Panc1 (cell line): ENCODE data around the gene ADRM1. TPM values are rescaled to one million over a fixed set of nuclear protein-coding genes. Genes with fewer than 3 reads are reported as not detected.

Experiments used
- ATAC-seq: fragments of 200-7000 bp; cut with Tn5 transposase; 2 replicates; pipeline ENCODE4 v1.9.1; 2020; ENCODE audit warnings: mild to moderate bottlenecking, moderate library complexity
- BruUV-seq: library from RNA; stranded (reverse); fragments of 400-500 nt; replicated peaks from 2 replicates; lab custom pipeline; 2021; lab: Mats Ljungman, UMichigan
- CTCF ChIA-PET: fragments of 300-600 bp; sonication (Branson Sonifier 250); formaldehyde crosslinking; loops from one replicate; lab custom pipeline; 2022; ENCODE audit warnings: antibody characterized with exemption; lab: Charles Lee
- POLR2A ChIA-PET: fragments of 300-600 bp; sonication (Branson Sonifier 250); formaldehyde crosslinking; loops from one replicate; lab custom pipeline; 2022; ENCODE audit warnings: antibody characterized with exemption; lab: Charles Lee
- DNase-seq: peaks from one replicate; pipeline ENCODE4 v3.0.0-alpha.2; 2010; ENCODE audit warnings: low read depth, low spot score
- H3K27ac ChIP-seq: 2 replicates; pipeline ENCODE4 v1.5.1; 2011; ENCODE audit warnings: mild to moderate bottlenecking, low read length, inconsistent platforms
- H3K27me3 ChIP-seq: fragments of 200-500 bp; sonication (Bioruptor generic); 2 replicates; pipeline ENCODE4 v1.6.0; 2014; ENCODE audit warnings: low read length, inconsistent platforms; ENCODE audit not compliant: control insufficient read depth, insufficient read depth
- H3K36me3 ChIP-seq: fragments of 200-500 bp; sonication (Bioruptor generic); 2 replicates; pipeline ENCODE4 v1.5.1; 2014; ENCODE audit warnings: inconsistent platforms, mild to moderate bottlenecking, low read length, moderate library complexity; ENCODE audit not compliant: control insufficient read depth, insufficient read depth
- H3K4me1 ChIP-seq: 2 replicates; pipeline ENCODE4 v1.5.1; 2011; ENCODE audit warnings: inconsistent platforms, mild to moderate bottlenecking, low read length, moderate library complexity; ENCODE audit not compliant: control insufficient read depth, insufficient read depth
- H3K4me3 ChIP-seq, 2 experiments: 2 replicates each; pipeline ENCODE4 v1.5.1; 2011 to 2012; ENCODE audit warnings: low read depth in 2 of 2, low read length in 2 of 2, mild to moderate bottlenecking in 2 of 2, inconsistent platforms in 1 of 2, moderate library complexity in 1 of 2
- H3K9me3 ChIP-seq: fragments of 200-500 bp; sonication (Bioruptor generic); 2 replicates; pipeline ENCODE4 v1.5.1; 2014; ENCODE audit warnings: low read depth, mild to moderate bottlenecking, inconsistent platforms, low read length, moderate library complexity; ENCODE audit not compliant: control insufficient read depth, insufficient read depth
- CTCF ChIP-seq: fragments of 450-650 bp; IDR thresholded peaks from 2 replicates; pipeline ENCODE4 v1.5.1; 2017; ENCODE audit warnings: mild to moderate bottlenecking
- POLR2AphosphoS5 ChIP-seq: IDR thresholded peaks from 2 replicates; pipeline ENCODE4 v1.6.1; 2012; ENCODE audit warnings: mild to moderate bottlenecking, low read depth, low read length, moderate library complexity
- REST ChIP-seq, 2 experiments: IDR thresholded peaks; 2 replicates each; pipeline ENCODE4 v1.6.1; 2011 to 2012; ENCODE audit warnings: low read depth in 2 of 2, control low read depth in 1 of 2, low read length in 1 of 2, mild to moderate bottlenecking in 1 of 2, moderate library complexity in 1 of 2; ENCODE audit not compliant: insufficient read depth in 1 of 2
- SIN3A ChIP-seq: IDR thresholded peaks from 2 replicates; pipeline ENCODE4 v1.6.1; 2012; ENCODE audit warnings: low read depth, mild to moderate bottlenecking, low read length, moderate library complexity, borderline replicate concordance; ENCODE audit not compliant: insufficient read depth
- TCF7L2 ChIP-seq: IDR thresholded peaks from 2 replicates; pipeline ENCODE4 v1.6.1; 2011; ENCODE audit warnings: mild to moderate bottlenecking, low read depth, low read length, inconsistent platforms
- in situ Hi-C: cut with HindIII; loops from 2 replicates; pipeline ENCODE4 v1.10.0; 2016; ENCODE audit warnings: low sequenced_read_pairs, low pct_unique_long_range_greater_than_20kb
- intact Hi-C: fragments of 100-400 bp; cut with micrococcal nuclease; formaldehyde crosslinking; loops from one replicate; pipeline ENCODE4 v1.10.0; 2022; ENCODE audit not compliant: unreplicated experiment
- total RNA-seq: library from RNA; stranded (reverse); gene quantifications from one replicate; pipeline ENCODE4 v1.2.1, GENCODE V29; 2021; ENCODE audit not compliant: unreplicated experiment

Gene ADRM1
- total RNA-seq, 1 experiment from 2014 or later = 194 TPM

GRCh38 chr20:62354031-62354808, 51.4 kb downstream of the ADRM1 start:
- no peak for ATAC-seq
- in situ Hi-C loops (no loop called here), intact Hi-C loops (no loop called here)
- Histone ChIP-seq H3K4me3 (no peak overlapping the region), H3K27ac (peak overlapping the region; percentile 93), H3K36me3 (peaks cover 2% of the 10 kb centered on the region), H3K27me3 (no peaks in the 10 kb centered on the region), H3K9me3 (no peaks in the 10 kb centered on the region; the same call in 1 of the 2 replicates), H3K4me1 (peaks cover 94% of the 10 kb centered on the region)
- TF ChIP-seq REST (IDR thresholded peaks at IDR 0.05; ENCODE audit: insufficient read depth in 1 of 2, low read depth in 2 of 2, low read length in 1 of 2) = no peak
- no peak for TF ChIP-seq SIN3A
- TF ChIP-seq POLR2AphosphoS5 = no peak
- TF ChIP-seq TCF7L2 = no peak
- TF ChIP-seq CTCF = no peak
- DNase-seq = no peak
- no TSS peak for BruUV-seq
- ChIA-PET POLR2A (interaction anchor here (0.5 kb wide), 1 partner anchor 14 kb away, joined by 15 read pairs; no protein-coding TSS in a partner anchor), CTCF (no interaction called here)

- Histone ChIP-seq H3K9me3 (no peaks in the 10 kb centered on the region), H3K36me3 (peaks cover 2% of the 10 kb centered on the region), H3K4me3 (no peak overlapping the region), H3K27me3 (no peaks in the 10 kb centered on the region), H3K4me1 (peaks cover 99% of the 10 kb centered on the region), H3K27ac (peak overlapping the region; percentile 93)
- no peak for DNase-seq
- BruUV-seq = no TSS peak
- TF ChIP-seq SIN3A (no peak), CTCF (no peak), TCF7L2 (no peak), REST (IDR thresholded peaks at IDR 0.05; ENCODE audit: insufficient read depth in 1 of 2, low read depth in 2 of 2, low read length in 1 of 2) (no peak), POLR2AphosphoS5 (no peak)
- ATAC-seq = no peak
- POLR2A ChIA-PET = no interaction called here
- in situ Hi-C loops = no loop called here
- intact Hi-C loops = no loop called here
- CTCF ChIA-PET = no interaction called here
These were observed 52.1 kb downstream of the ADRM1 start for GRCh38 chr20:62354811-62355341.
